DMS79 treated with DMSO at 0.1 percent for 48 hours (cell line): ENCODE results near the gene PSMB5.

ENCODE experiments used
- DNase-seq: peaks from one replicate; lab custom pipeline; 2025; lab: John Stamatoyannopoulos, UW

Gene PSMB5

DNA sequence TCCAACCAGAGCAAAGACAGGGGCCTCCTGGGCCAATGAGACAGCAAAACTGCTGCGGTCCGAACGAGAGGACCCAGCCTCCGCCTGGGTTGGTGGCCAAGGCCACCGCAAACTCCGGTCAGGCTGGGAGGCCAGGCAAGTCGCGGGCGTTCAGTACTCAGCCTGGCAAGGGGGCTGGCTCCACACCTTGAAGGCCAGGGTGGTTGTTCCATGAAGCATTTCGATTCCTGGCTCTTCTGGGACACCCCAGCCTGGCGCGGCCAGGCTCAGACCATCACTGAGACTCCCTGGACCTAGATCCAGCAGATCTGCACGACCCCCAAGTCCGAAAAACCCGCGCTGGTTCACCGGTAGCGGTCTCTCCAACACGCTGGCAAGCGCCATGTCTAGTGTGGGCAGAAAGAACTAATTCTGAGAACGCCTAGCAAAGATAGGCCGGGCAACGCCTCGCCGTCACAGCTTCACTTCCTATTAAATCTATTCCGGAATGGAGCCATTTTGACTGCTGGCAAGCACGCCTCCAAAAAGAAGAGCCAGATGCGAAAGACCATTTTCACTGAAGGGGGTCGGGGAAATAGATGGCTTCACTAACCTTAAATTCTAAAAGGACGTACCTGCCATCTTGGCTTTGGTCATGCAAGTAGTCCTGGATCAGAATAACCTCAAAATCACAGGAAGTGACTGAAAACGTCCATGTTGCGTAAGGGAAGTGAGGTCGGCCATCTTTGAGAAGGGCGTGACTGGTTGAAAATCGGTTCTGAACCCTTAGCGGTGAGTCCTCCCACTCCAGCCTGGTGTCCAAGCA lies at the start of gene PSMB5:
TSS of gene PSMB5 (minus strand) at position 403 of the 805 bp plus-strand sequence. CDS start at position 384, 19 bp downstream.
- no peak for DNase-seq

DNA sequence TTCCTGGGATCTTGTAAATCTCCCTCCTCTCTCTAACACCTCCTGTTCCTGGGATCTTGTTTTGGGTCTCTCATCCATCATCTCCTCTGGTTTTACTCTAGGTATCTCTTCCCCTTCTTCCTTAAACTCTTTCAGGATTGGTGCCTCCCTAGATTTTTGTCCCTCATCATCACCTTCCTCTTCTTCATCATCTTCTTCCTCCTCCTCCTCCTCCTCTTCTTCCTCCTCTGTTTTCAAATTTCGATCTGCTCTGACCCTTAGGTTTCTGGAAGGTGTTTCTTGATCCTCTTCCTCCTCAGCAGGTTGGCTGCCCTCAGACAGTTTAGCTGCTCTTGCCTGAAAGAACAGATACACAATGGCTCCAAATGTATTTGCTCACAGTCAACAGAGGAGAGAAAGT lies 45.8 kb upstream of the PSMB5 start:
- no peak for DNase-seq

DNA sequence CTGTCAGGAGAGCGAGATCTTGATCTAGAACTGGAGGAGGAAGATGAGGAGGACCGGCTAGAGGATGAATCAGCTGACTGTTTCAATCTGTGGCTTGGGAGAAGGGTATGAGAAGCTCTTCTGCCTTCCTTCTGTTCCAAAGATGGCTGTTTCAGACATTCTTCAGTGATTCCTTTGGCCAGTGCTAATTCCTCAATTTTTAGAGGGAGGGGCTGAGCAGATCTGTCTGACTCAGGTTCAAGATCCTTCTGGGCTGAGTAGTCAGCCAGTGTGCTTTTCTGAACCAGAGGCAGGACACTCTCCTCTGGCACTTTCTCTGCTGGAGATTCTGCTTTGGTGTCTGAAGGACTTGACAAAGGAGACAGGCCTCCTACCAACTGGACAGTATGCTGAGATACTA lies 45.0 kb upstream of the PSMB5 start:
- no peak for DNase-seq

DNA sequence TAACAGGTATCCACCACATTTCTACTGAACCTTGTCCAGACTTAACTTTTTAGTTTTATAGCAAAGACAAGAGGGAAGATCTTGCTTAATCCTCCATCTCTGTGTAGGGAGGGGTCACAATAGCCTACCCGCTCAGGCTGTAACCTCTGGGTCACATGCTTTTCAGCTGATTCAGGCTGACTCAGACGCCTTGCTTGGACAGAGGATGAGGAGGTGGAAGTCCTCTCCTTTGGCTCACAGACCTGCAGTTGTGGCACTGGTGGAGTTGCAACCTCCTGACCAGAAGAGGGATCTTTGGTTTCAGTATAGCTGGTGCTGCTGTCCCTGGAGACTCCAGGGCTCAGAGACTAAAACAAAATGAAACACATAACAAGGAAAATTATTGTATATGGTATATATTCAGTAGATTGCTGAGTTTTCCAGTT lies 44.0 kb upstream of the PSMB5 start:
- DNase-seq: no peak

DNA sequence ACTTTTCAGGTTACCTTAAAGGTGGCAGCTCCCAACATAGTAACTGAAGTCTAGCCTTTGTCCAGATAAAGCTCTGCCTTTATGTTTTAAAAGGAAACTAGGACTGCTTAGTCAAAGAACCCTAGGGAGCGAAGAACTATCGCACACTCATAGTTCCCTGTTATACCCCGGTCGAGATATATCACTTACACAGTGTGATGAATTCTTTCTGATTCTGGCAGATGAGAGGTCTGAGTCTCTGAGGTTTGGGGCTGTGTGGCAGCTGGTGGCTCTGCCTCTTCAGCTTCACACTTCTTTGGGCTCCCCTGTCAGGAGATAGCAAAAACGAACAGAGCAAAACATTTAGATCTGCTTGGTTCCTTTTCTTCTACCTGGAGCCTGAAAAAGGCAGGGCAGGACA lies 43.3 kb upstream of the PSMB5 start:
- no peak for DNase-seq

DNA sequence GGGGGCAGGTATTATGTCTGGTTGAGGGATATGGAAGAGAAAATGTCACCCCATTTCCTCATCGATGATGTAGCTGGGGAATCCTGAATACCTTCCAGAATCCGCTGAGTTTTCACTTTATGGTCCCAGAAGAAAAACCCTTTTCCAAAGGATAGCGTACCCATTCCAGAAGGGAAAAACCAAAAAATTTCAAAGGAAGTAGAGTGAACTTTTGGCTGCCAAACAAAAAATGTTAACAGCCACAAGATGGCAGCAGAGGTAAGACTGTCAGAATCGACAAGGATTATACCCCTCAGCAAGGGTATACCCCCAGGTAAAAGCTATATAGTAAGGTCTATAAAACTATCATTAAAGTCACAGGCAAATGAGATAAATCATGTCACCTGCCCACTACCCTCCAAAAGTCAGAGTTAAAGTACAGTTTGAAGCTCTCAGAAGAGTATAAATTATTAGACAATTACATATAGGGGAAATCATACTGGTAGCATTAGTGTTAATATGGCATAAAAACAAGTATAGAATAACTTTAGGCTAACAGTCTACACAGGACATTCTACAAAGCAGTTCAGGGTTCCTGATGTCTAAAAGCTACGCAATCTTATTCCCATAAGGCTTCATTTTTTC lies 42.2 kb upstream of the PSMB5 start:
- DNase-seq: no peak

DNA sequence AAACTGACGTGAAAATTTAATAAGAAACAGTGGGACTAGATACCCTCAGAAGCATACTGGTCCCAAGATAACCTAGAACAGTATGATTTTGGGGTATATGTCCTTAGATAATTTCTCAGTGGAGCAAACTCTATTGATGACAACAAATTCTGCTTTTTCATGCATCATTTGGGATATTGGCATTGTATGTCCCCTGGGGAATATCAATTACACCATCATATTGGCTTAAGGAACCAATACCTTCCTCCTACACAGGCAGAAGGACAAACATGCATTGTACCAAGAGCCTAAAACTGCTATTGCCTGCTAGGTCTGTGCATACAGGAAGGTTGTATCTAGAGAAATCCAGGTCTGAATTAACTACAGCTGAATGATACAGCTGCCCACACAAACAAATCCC lies 40.2 kb upstream of the PSMB5 start:
- DNase-seq: no peak

DNA sequence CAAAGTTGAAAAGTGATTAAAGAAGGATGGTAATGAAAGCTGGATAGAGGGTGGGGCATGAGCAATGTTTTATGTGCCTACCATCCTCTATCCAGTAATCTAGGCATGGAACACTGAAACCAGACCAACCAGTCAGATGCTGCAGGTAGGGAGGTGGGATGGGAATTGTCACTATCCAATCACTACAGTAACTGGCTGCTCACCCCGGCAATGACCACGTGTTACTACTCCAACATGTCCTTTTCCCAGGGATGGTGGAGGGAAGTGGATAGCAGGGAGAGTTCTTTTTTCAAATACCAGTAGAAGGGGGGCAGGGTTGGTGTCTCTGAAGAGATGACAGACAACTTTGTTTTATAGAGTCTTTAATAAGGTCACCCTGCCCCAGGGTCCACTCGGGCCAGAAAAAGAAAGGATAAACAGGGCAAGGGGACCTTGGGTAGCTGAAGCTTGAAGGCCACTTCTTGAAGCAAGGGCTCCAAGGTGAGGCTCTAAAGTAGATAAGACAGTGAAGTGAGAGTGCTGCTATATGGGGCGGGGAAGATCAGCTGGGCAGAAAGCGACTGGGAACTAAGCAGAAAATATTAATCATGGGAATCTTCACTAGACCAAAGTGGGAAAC lies 37.3 kb upstream of the PSMB5 start:
- no peak for DNase-seq

DNA sequence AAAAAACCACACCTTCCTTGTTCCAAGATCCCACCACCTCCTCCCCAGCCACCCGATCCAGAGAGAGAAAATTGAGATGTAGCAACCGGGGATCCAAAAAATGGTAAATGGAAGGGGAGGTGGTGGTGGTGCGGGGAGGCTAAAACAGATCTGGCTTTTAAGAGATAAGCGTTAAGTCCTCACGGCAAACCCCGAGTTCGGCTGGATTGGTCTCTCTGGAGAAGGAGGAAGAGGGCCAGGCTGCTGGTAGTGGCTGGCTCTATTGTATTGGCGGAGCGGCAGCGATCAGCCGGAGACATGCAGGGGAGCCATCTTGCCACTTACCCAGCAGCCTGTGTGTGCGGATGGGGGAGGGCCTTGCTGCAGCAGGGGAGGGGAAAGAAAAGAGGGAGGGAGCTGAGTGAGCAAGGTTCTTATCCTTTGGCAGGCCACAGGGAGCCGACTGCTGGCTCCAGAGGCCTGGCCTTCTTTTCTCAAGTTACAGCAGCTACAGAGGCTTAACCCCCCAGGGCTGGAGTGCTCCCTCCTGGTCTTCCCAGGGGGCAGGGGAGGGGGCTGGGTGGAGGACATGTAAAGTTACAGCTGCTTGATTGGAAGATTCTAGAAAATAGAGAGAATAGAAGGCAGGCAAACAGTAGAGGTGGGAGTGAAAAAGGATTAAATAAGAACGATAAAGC lies 36.7 kb upstream of the PSMB5 start:
- DNase-seq: no peak

DNA sequence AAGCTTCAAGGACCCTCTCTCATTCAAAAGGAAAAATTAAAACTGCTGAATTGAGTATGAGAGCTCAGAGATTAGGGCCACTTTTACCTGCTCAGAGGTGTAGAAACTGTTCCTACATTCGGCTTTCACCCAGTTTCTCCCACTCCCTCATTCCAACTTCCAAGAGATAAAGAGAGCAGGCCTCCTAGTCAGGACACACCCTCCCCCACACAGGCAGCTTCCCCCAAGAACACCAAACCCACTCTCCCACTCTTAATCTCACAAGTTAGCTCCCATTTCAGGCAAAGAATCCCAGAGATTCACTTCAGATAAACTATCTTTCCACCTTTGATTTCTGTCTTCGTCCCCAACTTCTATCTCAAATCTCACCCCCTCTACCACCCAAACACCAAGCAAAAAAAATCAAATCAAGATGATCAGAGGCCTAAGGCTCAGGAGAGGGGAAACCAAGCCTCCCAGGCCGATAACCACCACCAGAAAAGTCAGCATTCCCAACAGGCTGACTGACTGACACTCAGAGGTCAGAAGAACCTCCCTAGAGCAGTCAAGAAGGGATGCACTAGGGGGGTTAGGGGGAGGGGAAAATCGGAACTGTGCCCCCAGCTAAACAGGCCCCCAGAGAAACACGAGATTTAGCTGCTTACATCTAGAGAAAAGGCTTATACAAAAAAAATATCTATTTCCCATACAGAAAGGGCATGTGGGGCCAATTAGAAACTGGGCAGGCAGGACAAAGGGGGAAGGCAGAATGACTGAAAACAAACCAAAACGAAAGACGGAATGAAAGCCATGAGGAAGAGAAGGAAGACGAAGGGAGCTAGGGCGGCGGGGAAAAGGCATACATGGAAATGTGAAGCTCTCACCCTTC lies 35.8 kb upstream of the PSMB5 start:
- no peak for DNase-seq

DNA sequence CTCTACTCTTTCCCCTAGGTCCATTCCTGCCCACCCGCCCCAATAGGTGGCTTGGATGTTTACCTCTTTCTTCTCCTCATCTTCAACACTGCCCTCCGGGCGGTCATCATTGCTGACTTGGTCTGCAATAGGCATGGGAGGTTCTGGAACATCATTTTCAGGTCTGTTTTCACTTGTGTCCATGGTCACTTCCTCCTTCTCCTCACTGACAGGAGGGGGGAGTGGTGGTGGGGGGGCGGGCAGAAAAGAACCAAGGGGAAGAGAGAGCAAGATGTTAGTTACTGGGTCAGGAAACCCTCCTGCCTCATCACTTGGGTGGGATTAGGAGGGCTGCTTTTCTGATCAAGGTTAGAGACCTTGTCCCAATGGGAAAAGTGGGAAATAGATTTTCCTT lies 34.7 kb upstream of the PSMB5 start:
- no peak for DNase-seq

DNA sequence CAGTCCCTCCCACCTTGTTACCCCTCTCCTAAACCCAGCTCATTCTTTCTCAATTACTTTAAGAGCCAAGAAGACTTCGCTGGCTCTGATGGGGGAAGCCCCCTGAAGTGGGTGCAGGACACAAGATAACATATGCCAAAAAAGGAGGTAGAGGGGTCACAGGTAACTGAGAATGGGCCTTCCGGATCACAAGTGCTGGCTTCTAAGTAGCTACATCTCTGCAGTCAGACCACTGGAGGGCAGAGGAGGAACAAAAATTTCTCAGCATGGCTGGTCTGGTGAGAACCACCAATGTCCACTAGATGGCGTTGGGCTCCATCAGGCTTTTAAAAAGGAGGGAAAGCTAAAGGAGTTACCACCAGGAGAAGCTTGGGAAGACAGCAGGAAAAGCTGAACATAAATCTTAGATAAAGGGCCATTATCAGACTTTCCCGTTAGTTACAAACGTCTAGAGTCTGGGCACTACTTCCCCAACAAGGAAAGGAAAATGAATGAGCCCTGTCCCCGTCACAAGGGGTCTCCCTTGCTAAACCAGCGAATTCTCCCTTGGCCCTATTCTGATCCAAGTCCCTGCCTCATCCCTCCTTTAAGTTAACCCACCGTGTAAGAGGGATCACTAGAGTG lies 34.2 kb upstream of the PSMB5 start:
- DNase-seq: no peak

DNA sequence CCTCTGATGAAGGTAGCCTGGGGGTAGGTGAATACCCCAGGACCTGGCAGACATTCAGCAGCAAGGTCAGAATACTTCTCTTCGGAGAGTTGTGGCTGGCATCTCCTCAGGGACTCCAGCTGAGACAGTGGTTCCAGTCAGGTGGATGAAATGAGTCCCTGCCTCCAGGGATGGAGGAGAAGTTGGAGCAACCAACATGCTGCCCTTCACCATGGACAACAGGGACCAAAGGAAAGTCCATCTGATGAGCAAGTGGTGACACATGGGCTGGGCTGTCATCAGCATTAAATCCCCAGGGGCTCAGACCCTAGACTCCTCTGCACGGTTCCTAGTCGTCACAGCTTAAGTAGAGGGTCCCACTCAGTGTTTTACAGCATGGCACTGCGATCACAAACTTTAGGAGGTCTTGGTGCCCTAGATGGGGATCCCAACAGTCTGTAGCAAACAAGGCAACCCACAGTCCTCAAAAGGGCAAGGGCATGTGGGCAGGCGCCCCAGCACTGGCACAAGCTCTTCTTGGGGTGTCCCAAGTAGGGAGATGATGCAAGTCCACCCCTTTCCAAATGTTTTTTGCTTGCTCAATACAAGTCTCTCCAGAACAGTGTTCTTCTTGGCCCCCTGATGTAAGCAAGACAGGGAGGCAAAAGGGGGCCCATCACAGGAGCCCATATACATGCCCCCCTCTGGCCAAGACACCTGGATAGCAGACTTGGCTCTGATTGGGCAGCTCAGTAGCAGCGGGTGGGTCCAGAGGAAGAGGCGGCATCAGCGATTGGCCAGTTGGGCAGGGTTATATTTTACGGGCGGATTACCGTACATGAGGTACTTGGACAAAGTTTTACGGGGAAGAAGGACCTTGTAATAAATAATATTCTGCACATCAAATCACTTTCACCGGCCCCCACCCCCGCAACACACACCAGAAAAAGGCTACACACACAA lies 33.4 kb upstream of the PSMB5 start:
- no peak for DNase-seq

DNA sequence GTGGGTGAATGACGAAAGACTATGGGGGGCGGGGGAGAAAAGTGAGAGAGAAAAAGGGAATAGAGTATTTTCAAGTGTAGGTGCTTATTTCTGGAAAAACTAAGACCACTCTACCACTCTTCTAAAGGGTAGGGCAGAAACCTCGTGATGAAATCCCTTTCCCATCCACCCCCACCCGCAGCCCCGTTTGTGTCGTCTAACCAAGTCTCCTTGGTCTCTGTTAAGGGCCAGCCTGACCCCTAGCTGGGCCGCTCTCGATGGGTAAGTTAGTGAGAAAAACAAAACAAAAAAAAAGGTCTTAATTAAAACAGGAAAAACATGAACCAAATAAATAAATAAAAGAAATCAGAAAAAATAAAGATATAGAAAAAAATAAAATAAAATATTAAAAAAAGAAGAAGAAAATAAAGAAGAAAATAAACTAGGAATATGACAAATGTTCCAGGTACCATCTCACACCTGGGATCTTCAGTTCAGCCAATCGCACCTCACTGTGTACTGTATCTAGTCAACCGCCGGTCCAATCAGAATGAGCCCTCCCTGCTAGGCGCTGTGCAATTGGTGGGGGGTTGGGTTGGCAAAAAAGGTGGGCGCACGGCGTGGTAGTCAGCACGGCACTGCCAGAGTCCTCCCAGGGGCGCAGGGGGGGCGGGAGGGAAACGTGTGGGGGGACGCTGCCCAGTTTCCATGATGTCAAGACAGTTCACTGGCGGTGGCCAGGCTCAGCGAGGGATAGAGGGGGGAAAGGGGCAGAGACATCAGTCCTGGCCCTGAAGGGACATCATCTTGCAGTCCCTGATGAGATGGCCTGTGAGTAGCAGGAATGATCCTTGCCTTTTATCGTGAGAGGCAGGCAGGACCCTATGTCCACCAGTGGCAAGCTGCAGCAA lies 32.4 kb upstream of the PSMB5 start:
- DNase-seq: no peak

DNA sequence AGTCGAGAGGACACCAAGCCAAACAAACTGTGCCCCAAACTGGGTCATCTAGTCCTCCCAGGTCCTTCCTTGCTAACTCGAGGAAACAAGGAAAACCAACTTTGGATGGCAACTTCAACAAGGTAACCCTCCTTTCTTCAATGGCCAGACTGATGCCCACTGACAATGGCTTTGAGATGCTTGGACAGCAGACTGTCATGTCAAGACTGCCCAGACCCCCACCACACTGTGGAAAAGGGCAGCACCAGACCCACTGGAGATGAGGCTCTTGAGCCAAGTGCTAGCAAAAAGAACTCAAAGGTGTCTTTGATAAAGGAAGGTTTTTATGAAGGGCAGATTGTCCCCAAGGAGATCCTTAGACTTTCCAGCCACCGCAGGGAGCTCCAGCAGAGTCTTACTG lies 31.7 kb upstream of the PSMB5 start:
- no peak for DNase-seq

DNA sequence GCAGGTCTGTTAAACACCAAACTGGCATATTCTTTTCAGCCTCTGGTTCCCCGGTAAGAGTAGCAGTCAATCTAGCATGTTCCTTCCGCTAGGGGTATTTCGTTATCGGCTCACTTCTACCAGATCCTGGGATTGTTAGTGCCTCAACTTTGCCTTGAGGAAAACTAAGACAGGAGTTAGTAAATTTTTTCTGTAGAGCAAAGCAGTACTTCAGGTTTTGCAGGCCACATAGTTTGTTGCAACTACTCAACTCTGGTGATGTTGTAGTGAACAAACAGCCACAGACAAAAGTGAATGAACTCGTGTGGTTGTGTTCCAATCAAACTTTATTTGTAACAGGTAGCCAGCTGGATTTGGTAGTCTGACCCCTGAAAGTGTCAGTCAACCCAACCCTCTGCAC lies 28.9 kb upstream of the PSMB5 start:
- no peak for DNase-seq

DNA sequence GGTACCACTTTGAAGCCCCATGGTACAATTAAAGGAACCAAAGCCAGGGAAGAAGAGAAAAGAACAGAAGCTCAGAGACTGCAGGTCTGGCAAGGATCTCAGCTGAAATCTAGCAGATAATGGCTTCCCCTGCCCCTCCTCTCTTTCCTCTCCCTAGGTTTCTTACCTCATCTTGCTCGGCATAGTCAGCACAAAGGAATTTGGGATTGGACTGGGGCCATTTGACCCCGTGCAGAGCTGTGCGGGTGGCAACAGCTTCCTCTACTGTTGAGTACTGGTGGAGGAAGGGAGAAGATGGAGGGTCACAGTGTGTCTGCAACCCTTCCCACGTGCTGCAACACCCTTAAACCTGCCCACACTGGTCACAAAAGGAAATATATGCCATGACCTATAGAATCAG lies 27.3 kb upstream of the PSMB5 start:
- DNase-seq: no peak

DNA sequence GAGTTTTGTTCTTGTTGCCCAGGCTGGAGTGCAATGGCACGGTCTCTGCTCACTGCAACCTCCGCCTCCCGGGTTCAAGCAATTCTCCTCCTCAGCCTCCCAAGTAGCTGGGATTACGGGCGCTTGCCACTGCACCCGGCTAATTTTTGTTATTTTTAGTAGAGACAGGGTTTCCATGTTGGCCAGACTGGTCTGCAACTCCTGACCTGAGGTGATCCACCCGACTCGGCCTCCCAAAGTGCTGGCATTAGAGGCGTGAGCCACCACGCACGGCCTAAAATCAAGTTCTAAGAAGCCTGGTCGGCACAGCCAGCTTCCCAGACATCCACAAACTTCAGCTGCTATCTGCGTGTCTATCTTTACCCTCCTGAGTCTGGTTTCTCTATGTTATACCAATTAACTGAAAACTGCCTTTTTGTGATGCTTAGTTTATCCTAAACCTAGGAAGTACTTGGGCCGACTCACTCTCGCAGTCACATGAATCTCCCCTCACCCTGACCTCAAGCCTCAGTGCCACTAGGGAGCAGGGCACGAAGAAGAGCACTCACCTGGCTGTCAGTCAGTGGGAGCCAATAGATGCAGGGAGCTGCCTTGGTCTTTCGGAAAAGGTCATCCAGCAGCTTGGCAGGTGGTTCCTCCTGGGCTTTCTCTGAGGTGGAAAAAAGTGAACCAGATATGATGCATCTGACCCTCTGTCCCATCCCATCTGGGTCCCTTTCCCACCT lies 26.0 kb upstream of the PSMB5 start:
- DNase-seq: no peak
